GM19468 (cell line): ENCODE results near the gene TRIM72.
"Not testable (repeated sequence)": the region's sequence is repeated elsewhere in the genome, so short reads cannot be mapped to it uniquely, and the experiment has no call there.

Source experiments
- ATAC-seq: cut with Tn5 transposase; IDR thresholded peaks from one replicate; pipeline ENCODE4 v1.9.1; 2021; ENCODE audit warnings: mild to moderate bottlenecking, moderate library complexity, moderate number of reproducible peaks; ENCODE audit not compliant: unreplicated experiment; ENCODE audit errors: extremely low read depth

The TRIM72 gene

GRCh38 chr16:31277659-31278260 is 63.8 kb downstream of the TRIM72 start:
- ATAC-seq: no peak

- ATAC-seq: not testable (repeated sequence)
Measured at GRCh38 chr16:31278853-31279252, 64.9 kb downstream of the TRIM72 start.
